ENCODE results near the gene LSP1.

DNA sequence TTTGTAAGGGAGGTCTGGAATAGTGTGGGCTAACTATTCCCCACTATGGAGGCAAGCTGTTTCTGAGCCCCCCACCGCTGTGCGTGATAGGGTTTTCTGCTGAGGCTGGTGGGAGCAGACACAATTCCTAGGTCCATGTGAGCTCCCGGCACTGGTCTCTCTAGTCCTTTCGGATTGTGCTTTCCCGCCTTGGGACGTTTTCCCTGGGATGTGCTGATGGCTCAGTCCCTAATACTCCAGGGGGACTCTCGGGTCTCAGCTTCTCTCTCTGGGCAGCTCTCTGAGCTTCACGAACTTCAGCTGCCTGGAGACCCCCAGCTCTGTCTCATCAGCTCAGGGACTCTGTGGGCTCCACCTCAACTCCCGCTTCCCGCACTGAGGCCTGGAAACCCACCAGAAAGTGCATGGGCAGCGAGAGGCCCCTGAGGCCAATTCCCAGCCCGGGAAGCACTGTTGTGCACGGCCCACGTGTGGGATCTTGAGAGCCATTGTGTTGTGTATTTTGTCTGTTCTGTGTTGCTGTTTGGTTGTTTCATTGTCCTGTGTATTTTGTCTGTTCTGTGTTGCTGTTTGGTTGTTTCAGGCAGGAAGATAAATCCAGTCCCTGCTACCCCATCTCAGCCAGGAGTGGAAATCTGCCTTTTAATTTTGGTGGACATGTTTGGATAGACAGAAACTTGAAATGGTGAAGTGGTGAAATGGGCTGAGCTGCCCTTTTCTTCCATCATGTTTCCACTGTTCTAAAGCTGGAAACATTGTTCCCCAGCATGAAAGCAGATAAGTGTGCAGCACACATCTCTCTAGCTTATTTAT, 53.9 kb downstream of the LSP1 start:
- TF ChIP-seq, protein P1, sequence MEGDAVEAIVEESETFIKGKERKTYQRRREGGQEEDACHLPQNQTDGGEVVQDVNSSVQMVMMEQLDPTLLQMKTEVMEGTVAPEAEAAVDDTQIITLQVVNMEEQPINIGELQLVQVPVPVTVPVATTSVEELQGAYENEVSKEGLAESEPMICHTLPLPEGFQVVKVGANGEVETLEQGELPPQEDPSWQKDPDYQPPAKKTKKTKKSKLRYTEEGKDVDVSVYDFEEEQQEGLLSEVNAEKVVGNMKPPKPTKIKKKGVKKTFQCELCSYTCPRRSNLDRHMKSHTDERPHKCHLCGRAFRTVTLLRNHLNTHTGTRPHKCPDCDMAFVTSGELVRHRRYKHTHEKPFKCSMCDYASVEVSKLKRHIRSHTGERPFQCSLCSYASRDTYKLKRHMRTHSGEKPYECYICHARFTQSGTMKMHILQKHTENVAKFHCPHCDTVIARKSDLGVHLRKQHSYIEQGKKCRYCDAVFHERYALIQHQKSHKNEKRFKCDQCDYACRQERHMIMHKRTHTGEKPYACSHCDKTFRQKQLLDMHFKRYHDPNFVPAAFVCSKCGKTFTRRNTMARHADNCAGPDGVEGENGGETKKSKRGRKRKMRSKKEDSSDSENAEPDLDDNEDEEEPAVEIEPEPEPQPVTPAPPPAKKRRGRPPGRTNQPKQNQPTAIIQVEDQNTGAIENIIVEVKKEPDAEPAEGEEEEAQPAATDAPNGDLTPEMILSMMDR (IDR thresholded peaks at IDR 0.05; ENCODE audit: low read depth, low read length), result no peak
- TF ChIP-seq MYC (IDR thresholded peaks at IDR 0.05; ENCODE audit: low read depth, low read length), result no peak
- TF ChIP-seq POLR2A (IDR thresholded peaks at IDR 0.05; ENCODE audit: extremely low read depth, insufficient read length), result no peak
- TF ChIP-seq, protein P2, sequence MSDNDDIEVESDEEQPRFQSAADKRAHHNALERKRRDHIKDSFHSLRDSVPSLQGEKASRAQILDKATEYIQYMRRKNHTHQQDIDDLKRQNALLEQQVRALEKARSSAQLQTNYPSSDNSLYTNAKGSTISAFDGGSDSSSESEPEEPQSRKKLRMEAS (IDR thresholded peaks at IDR 0.05; ENCODE audit: low read depth, low read length), result no peak

Data from NB4 (cell line).